HL-60/S4 (cell line): Measurements from ENCODE around the gene DAZAP1.

Source experiments
- in situ Hi-C: fragments of 300-500 bp; cut with MboI; formaldehyde crosslinking; loops from 2 replicates; pipeline ENCODE4 v1.14.3; 2022; ENCODE audit warnings: low sequenced_read_pairs

The DAZAP1 gene

GRCh38 chr19:1407528-1408299, at the start of gene DAZAP1:
DAZAP1 (plus strand) TSS chr19:1407586; CDS start chr19:1407774, 188 bp downstream.
- in situ Hi-C loops = no loop called here

- in situ Hi-C loops = no loop called here
Observed at GRCh38 chr19:1360126-1360817, 47.1 kb upstream of the DAZAP1 start.

GRCh38 chr19:1360818-1361461, 46.4 kb upstream of the DAZAP1 start:
- in situ Hi-C loops = no loop called here

GRCh38 chr19:1361601-1362386, 45.6 kb upstream of the DAZAP1 start:
- in situ Hi-C loops = no loop called here

- in situ Hi-C loops = no loop called here
Observed at GRCh38 chr19:1362387-1363257, 44.8 kb upstream of the DAZAP1 start.

GRCh38 chr19:1363599-1363998, 43.8 kb upstream of the DAZAP1 start:
- in situ Hi-C loops = no loop called here

GRCh38 chr19:1364070-1364704, 43.2 kb upstream of the DAZAP1 start:
- in situ Hi-C loops = no loop called here

- in situ Hi-C loops = no loop called here
Observed at GRCh38 chr19:1365319-1366269, 41.8 kb upstream of the DAZAP1 start.

- in situ Hi-C loops = no loop called here
Observed at GRCh38 chr19:1366296-1366695, 41.1 kb upstream of the DAZAP1 start.

- in situ Hi-C loops = no loop called here
Observed at GRCh38 chr19:1366899-1367870, 40.2 kb upstream of the DAZAP1 start.

GRCh38 chr19:1369214-1369805, 38.1 kb upstream of the DAZAP1 start:
- in situ Hi-C loops = no loop called here

GRCh38 chr19:1370579-1371361, 36.6 kb upstream of the DAZAP1 start:
- in situ Hi-C loops = no loop called here

- in situ Hi-C loops = no loop called here
Observed at GRCh38 chr19:1373042-1373533, 34.3 kb upstream of the DAZAP1 start.

- in situ Hi-C loops = no loop called here
Observed at GRCh38 chr19:1373534-1374249, 33.7 kb upstream of the DAZAP1 start.

GRCh38 chr19:1374250-1374577, 33.2 kb upstream of the DAZAP1 start:
- in situ Hi-C loops = no loop called here

- in situ Hi-C loops = no loop called here
Observed at GRCh38 chr19:1376415-1376805, 31.0 kb upstream of the DAZAP1 start.
